ENCODE data around the gene ZBTB7B. TPM values are rescaled to one million over a fixed set of nuclear protein-coding genes. Genes with fewer than 3 reads are reported as not detected.
A peak's percentile ranks its signal among the peaks of the same experiment; 100 is the strongest.

ZBTB7B gene
- total and polyA plus RNA-seq, 9 of the 15 experiments (the other 6 are each of a cell fraction or from before 2014, with no cell fraction given): 0.04 to 46.5 (median 15.2) TPM

- TF ChIP-seq CHD1 (IDR thresholded peaks at IDR 0.05; ENCODE audit: low read length): peak; percentile 75
- no peak for TF ChIP-seq HMBOX1 (IDR thresholded peaks at IDR 0.05)
- no peak for TF ChIP-seq ZC3H11A (IDR thresholded peaks at IDR 0.05; ENCODE audit: low read depth, low read length)
- no peak for TF ChIP-seq HDAC6 (IDR thresholded peaks at IDR 0.05; ENCODE audit: low read depth, low read length)
- no peak for TF ChIP-seq HDAC3 (IDR thresholded peaks at IDR 0.05; ENCODE audit: borderline replicate concordance, partially characterized antibody)
- TF ChIP-seq RAD51 (IDR thresholded peaks at IDR 0.05; ENCODE audit: borderline replicate concordance, low read depth): no peak
- TF ChIP-seq ZNF217 (CRISPR knock-in tag; IDR thresholded peaks at IDR 0.05): no peak
- TF ChIP-seq GATAD2B (IDR thresholded peaks at IDR 0.05; ENCODE audit: borderline replicate concordance): no peak
- no peak for TF ChIP-seq CREM (IDR thresholded peaks at IDR 0.05; ENCODE audit: low read depth)
- TF ChIP-seq IRF1 (CRISPR knock-in tag; IDR thresholded peaks at IDR 0.05; ENCODE audit: borderline replicate concordance): 0 out of 2 replicates have a peak, but pooled peaks have one; percentile 15
- TF ChIP-seq PURB (CRISPR knock-in tag; IDR thresholded peaks at IDR 0.05; ENCODE audit: low read depth): no peak
- TF ChIP-seq NRF1 (conservative IDR thresholded peaks at IDR 0.05 in 1 of 2, IDR thresholded peaks at IDR 0.05 in 1 of 2): 0 out of 4 replicates have a peak, but pooled peaks of 1 of the 2 experiments have one; percentile 5
- TF ChIP-seq CCNT2 (IDR thresholded peaks at IDR 0.05; ENCODE audit: borderline replicate concordance, extremely low read depth, insufficient read length, low read depth, low read length): no peak
- TF ChIP-seq NUFIP1 (IDR thresholded peaks at IDR 0.05; ENCODE audit: partially characterized antibody): no peak
- TF ChIP-seq CTBP1 (IDR thresholded peaks at IDR 0.05; ENCODE audit: borderline replicate concordance): no peak; the same call in 1 of the 2 replicates
Measured at GRCh38 chr1:155001425-155001674, 1.3 kb upstream of the ZBTB7B start (continued).

All from K562 (cell line).